ENCODE results near the gene SERPINA1. TPM values are rescaled to one million over a fixed set of nuclear protein-coding genes. Genes with fewer than 3 reads are reported as not detected.
A peak's percentile ranks its signal among the peaks of the same experiment; 100 is the strongest.

Gene SERPINA1
- total and polyA plus RNA-seq, 2 of the 13 experiments (the other 11 are each of a cell fraction or from before 2014, with no cell fraction given), result 3,266 to 11,015 TPM

DNA sequence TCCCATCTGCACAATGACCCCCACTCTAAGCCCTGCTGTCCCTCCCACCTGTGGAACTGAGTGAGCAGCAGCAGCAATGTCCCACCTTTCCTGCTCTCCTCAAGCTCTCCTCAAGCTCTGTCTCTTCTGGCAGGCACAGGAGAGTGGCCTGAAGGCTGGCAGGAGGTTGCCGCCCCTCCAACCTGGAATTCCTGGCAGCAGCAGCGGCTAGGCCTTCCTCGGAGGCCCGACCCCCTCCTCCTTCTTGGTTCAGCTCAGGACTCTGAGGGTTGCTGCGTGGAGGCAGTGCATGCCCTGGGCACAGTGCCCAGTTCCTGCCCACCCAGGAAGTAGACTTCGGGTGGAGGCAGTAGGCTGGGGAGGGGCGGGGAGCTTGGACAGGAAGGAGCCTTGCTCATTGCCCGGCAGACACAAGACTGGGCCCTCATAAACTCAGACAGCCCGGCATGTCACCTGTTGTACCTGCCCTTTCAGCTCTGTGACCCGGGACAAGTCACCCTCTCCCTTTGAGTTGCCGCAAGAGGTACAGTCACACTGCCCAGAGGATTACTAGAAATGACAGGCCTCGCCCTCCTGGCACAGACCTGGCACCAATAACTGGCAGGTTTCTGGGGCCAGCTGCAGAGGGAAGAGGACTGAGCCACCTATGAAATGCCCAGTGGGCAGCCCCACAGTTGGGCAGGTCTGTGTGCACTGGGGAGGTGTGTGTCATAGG lies 2.1 kb upstream of the SERPINA1 start (continued):
- TF ChIP-seq, protein P1, sequence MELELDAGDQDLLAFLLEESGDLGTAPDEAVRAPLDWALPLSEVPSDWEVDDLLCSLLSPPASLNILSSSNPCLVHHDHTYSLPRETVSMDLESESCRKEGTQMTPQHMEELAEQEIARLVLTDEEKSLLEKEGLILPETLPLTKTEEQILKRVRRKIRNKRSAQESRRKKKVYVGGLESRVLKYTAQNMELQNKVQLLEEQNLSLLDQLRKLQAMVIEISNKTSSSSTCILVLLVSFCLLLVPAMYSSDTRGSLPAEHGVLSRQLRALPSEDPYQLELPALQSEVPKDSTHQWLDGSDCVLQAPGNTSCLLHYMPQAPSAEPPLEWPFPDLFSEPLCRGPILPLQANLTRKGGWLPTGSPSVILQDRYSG (CRISPR knock-in tag; IDR thresholded peaks at IDR 0.05), result no peak
- TF ChIP-seq GATAD2A (CRISPR knock-in tag; IDR thresholded peaks at IDR 0.05) (peak; percentile 36; the same call in 1 of the 2 replicates), NFE2L2 (IDR thresholded peaks at IDR 0.05; ENCODE audit: low read length) (no peak), ARNT2 (CRISPR knock-in tag; IDR thresholded peaks at IDR 0.05; ENCODE audit: low read depth) (0 out of 2 replicates have a peak, but pooled peaks have one; percentile 52), ZNF720 (CRISPR knock-in tag; IDR thresholded peaks at IDR 0.05) (no peak), PCBP1 (IDR thresholded peaks at IDR 0.05; ENCODE audit: borderline replicate concordance, low read depth, low read length) (0 out of 2 replicates have a peak, but pooled peaks have one; percentile 45), GATA4 (IDR thresholded peaks at IDR 0.05; ENCODE audit: borderline replicate concordance, low read depth) (no peak), KLF16 (CRISPR knock-in tag; IDR thresholded peaks at IDR 0.05) (no peak), ZNF766 (CRISPR knock-in tag; IDR thresholded peaks at IDR 0.05; ENCODE audit: borderline replicate concordance) (no peak), ZNF883 (CRISPR knock-in tag; IDR thresholded peaks at IDR 0.05; ENCODE audit: not compliant biosample characterization) (peak; percentile 18), ZSCAN29 (CRISPR knock-in tag; conservative IDR thresholded peaks at IDR 0.05) (no peak), ZHX1 (CRISPR knock-in tag; IDR thresholded peaks at IDR 0.05; ENCODE audit: low read depth) (no peak), THYN1 (CRISPR knock-in tag; IDR thresholded peaks at IDR 0.05; ENCODE audit: borderline replicate concordance, low read depth) (no peak), HOMEZ (CRISPR knock-in tag; IDR thresholded peaks at IDR 0.05; ENCODE audit: low read depth) (no peak), ZNF333 (CRISPR knock-in tag; IDR thresholded peaks at IDR 0.05; ENCODE audit: borderline replicate concordance) (no peak), TCF12 (IDR thresholded peaks at IDR 0.05) (no peak), TCF12 (CRISPR knock-in tag; IDR thresholded peaks at IDR 0.05) (no peak), TBX2 (CRISPR knock-in tag; IDR thresholded peaks at IDR 0.05; ENCODE audit: borderline replicate concordance) (peak; percentile 29; the same call in 1 of the 2 replicates)
- TF ChIP-seq, protein P2, sequence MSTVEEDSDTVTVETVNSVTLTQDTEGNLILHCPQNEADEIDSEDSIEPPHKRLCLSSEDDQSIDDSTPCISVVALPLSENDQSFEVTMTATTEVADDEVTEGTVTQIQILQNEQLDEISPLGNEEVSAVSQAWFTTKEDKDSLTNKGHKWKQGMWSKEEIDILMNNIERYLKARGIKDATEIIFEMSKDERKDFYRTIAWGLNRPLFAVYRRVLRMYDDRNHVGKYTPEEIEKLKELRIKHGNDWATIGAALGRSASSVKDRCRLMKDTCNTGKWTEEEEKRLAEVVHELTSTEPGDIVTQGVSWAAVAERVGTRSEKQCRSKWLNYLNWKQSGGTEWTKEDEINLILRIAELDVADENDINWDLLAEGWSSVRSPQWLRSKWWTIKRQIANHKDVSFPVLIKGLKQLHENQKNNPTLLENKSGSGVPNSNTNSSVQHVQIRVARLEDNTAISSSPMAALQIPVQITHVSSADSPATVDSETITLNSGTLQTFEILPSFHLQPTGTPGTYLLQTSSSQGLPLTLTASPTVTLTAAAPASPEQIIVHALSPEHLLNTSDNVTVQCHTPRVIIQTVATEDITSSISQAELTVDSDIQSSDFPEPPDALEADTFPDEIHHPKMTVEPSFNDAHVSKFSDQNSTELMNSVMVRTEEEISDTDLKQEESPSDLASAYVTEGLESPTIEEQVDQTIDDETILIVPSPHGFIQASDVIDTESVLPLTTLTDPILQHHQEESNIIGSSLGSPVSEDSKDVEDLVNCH (CRISPR knock-in tag; IDR thresholded peaks at IDR 0.05), result no peak
- TF ChIP-seq, protein P3, sequence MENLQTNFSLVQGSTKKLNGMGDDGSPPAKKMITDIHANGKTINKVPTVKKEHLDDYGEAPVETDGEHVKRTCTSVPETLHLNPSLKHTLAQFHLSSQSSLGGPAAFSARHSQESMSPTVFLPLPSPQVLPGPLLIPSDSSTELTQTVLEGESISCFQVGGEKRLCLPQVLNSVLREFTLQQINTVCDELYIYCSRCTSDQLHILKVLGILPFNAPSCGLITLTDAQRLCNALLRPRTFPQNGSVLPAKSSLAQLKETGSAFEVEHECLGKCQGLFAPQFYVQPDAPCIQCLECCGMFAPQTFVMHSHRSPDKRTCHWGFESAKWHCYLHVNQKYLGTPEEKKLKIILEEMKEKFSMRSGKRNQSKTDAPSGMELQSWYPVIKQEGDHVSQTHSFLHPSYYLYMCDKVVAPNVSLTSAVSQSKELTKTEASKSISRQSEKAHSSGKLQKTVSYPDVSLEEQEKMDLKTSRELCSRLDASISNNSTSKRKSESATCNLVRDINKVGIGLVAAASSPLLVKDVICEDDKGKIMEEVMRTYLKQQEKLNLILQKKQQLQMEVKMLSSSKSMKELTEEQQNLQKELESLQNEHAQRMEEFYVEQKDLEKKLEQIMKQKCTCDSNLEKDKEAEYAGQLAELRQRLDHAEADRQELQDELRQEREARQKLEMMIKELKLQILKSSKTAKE (CRISPR knock-in tag; IDR thresholded peaks at IDR 0.05; ENCODE audit: borderline replicate concordance), result no peak
